CMK (cell line): ENCODE results near the gene IFITM2.
"Not testable (repeated sequence)": the region's sequence is repeated elsewhere in the genome, so short reads cannot be mapped to it uniquely, and the experiment has no call there.

ENCODE experiments used
- DNase-seq: peaks from one replicate; pipeline ENCODE4 v3.0.0-alpha.2; 2010; ENCODE audit warnings: low read depth

The IFITM2 gene

DNA sequence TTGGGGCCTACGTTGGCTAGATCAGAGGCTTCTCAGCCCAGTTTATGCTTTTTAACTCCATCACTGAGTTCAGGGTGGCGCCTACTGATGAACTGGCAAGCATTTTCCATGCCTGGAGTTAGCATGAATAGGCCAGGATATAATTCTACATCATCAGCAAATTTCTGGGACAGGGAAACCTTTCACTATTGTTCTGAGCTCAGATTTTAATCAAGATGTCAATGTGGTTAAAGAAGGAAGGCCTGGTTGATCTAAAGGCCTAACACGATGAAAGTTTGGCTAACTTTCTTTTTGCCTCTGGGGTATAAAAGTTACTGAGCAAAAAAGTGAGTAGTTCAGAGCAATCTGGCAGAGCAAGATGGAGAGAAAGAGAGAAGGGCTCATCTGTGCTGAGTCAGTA, 34.7 kb downstream of the IFITM2 start:
- no peak for DNase-seq

DNA sequence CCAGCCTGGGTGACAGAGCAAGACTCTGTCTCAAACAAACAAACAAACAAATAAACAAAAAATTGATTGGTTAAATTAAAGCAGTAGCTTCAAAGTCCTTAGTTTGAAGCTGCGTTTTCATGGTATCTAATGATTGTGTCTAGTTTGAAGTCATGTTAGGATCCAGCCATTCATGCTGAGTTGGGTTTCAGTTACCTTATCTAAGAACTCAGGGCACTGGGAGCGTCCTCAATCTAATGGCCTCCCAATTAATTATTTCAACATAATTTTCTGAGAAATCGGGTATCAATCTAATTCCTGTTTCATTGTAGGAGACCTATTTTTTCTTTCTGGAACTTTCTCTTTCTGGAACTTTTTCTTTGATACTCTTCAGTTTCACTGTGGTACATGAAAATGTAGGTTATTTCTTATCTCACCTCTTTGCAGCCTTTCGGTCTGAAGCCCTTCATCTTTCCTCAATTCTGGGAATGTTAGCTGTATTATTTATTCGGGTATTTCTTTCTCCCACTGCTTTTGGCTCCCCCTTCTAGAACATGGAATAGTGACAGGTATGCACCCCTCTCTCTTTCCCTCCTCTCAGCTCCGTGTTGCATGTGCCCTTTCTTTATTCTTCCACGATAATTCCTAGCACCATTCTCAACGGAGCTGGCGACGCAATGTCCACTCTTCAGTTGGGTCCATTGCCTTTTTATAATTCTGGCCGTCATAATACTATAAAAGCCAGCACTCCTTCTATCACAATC, 37.4 kb downstream of the IFITM2 start:
- no peak for DNase-seq

DNA sequence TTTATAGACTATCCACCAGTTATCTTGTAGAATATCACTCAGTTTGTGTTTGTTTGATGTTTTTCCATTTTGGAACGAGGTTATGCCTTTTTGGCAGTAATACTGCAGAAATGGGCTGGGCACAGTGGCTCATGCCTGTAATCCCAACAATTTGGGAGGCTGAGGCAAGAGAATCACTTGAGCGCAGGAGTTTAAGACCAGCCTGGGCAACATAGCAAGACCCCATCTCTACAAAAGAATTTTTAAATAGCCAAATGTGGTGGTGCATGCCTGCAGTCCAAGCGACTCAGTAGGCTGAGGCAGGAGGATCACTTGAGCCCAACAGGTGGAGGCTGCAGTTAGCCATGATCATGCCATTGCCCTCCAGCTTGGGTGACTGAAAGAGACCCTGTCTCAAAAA, 38.9 kb downstream of the IFITM2 start:
- DNase-seq = no peak

DNA sequence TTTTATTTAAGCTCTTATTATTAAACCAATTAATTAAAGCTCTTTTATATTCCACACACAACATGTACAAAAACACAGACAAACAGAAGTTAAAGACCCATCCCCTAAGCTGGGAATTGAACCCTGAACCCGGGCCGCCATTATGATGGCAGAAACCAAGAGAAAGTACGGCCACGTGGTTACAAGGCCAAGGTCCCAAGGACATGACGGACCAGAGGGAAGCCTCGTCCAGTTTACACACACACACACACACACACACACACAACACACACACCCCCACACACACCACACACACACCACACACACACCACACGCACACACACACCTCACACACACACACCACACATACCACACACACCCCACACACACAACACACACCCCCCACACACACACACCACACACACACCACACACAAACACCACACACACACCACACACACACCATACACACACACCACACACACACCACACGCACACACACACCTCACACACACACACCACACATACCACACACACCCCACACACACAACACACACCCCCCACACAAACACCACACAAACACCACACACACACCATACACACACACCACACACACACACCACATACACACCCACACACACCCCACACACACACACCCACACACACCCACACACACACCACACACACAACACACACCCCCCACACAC, 41.8 kb downstream of the IFITM2 start:
- not testable (repeated sequence) for DNase-seq

DNA sequence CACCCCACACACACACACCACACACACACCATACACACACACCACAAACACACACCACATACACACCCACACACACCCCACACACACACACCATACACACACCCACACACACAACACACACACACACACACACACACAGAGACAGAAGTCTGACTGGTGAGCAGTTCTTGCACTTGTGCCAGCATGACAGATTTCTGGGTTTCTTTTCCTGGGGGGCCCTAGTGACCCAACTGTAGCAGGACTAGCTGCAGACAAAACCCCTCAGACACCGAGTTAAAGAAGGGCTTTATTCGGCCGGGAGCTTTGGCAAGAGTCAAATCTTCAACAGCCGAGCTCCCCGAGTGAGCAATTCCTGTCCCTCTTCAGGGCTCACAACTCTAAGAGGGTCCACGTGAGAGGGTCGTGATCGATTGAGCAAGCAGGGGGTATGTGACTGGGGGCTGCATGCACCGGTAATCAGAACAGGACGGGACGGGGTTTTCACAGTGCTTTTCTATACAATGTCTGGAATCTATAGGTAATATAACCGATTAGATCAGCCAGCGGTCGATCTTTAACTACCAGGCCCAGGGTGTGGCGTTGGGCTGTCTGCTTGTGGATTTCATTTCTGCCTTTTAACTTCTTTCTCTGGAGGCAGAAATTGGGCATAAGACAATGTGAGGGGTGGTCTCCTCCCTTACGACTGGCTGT, 42.6 kb downstream of the IFITM2 start:
- DNase-seq = not testable (repeated sequence)

DNA sequence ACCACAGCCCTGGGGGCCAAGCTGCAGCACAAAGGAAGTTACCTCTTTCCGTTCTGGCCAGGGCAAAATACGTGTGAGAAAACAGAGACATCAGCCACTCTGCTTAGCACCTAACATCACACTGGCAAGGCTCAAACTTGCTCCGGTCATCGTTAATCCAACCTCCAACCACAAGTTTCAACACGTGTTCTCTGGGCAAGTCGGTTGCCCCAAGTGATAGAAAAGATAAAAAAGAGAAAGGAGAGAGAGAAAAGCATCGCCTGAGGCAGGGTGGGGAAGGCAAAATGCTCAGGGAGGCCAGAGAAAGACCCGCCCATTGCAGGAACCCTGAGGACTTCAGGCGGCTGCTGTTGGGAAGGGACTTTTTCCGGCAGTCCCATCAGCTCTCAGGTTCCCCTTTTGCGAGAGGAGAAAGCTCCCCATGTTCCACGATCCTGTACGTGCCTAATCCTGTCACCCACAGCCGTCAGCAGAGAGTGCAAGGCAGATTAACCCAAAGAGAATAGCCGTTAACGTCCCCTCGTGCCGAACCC, 43.2 kb downstream of the IFITM2 start:
- DNase-seq = no peak

DNA sequence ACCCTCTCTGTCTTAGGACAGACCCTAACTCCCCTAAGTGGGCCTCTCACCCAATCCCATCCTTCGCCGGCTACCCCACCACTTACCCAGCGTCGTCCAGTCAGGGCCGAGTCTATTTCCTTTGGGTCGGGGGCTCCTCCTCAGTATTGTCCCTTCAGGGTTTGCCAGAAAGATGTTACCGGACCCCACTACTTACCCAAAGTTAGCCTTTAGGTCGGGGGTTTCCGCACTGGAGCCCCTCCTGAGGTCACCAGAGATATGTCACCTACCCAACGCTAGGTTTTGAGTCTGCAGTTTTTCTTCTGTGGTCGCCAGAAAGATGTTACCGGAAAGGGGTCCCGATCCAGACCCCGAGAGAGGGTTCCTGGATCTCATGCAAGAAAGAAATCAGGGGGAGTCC, 43.8 kb downstream of the IFITM2 start:
- no peak for DNase-seq

DNA sequence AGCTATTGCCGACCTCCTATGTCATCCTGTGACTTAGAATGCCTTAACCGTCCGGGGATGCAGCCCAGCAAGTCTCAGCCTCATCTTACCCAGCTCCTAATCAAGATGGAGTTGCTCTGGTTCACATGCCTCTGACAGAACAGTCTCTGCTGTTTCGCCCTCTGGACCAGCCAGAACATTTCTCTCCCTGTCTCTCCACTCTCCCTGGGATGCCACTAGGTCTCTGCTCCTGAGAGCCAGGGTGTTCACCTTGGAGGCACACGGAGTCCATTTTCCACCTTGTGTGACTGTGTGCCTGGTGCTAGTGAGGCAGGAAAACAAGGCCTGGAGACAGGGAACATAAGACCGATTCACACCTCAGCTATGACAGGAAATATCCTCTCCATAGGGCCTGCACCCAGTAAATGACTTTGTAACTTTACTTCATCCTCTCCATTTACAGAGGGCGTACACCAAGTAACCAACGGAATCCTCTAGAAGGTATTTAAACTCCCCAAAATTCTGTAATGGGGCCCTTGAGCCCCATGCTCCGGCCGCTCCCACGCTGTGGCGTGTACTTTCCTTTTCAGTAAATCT, 44.9 kb downstream of the IFITM2 start:
- no peak for DNase-seq

DNA sequence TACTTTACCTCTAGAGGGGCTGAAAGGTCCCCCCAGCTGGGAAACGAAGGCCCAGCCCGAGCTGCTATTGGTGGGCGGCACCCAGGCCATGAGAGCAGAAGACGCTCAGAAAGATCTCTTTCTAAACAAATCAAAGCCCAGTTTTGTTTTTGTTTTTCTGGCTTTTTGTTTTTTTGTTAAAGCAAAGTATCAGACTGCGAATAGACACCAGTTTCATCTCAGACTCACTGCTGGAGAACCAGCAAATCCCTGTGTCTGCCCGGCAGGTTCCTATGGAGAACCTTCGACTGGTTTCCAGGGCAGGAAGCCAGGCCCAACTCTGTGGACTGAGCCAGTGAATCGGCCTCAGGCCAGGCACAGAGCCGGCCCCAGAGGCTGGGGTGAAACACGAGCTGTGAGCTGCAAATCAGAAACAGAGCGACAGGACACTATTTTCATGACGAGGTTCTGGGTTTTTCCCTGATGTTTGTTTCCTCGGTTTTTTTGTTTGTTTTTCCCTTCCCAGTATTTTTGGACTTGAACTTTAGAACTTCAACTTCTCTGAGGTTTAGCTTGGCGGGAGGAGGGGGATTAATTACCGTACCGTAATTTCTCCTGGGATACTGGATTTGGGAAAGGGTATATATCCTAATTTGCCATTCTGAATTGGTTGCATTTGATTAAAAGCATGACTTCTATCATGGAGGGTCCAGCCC, 45.7 kb downstream of the IFITM2 start:
- no peak for DNase-seq

DNA sequence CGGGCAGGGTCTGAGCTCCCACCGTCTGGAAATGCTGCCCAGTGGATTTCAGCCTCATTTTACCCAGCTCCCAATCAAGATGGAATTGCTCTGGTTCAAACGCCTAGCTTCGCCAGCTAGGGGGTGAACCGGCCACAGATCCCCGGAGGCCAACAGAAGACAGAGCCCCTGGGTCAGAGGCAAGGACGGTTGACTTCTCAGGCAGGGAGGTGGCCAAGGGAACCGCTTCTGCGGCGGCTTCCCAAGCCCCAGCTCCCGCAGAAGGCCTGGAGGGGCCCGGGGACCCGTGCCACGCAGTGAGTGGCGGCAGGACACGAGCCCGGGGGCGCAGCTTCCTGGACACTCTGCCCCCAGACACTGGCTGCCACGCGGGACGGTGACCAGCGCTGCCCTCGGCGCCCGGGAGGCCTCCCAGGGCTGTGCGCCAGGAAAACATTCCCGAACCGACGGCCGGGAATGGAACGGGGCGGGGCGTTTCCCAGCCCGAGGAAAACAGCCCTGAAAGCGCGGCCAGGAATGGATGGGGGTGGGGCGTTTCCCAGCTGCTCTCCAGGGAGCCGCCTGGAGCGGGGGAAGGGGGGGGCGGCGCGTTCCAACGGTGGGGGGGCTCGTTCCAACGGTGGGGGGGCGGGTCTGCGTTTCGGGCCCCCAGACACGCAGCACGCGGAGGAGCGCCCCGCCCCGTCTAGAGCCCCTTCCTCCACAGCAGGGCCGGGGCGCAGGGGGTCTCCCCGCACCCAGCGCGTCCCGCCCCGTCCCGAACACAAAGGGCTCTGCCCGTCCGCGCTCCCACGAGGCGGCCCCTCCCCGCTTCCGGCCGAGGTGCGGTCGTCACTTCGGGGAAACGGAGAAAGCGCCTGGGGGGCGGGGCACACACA, 48.2 kb downstream of the IFITM2 start:
- peak; percentile 63 for DNase-seq

DNA sequence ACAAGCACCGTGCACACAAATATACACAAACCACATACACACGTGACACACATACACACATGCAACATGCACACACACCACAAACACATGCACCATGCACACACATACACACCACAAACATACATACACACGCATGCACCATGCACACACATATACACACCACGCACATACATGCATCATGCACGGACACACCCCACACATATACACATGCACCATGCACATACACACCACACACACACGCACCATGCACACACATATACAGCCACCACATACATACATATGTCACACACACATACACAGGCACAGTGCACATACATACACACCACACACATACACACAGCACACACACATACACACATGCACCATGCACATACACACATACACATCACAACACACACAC, 49.0 kb downstream of the IFITM2 start:
- no peak for DNase-seq

DNA sequence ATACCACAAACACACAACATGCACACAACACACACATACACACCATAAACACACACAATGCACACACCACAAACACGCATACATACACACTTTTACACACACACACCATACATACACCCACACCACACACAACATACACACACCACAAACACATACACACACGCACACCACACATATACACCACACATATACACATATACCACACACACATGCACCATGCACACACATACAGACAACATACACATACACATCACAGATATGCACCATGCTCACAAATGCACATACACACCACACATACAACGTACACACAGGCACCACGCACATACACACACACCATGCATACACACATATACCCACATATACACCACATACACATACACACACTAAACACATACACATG, 50.0 kb downstream of the IFITM2 start:
- no peak for DNase-seq

DNA sequence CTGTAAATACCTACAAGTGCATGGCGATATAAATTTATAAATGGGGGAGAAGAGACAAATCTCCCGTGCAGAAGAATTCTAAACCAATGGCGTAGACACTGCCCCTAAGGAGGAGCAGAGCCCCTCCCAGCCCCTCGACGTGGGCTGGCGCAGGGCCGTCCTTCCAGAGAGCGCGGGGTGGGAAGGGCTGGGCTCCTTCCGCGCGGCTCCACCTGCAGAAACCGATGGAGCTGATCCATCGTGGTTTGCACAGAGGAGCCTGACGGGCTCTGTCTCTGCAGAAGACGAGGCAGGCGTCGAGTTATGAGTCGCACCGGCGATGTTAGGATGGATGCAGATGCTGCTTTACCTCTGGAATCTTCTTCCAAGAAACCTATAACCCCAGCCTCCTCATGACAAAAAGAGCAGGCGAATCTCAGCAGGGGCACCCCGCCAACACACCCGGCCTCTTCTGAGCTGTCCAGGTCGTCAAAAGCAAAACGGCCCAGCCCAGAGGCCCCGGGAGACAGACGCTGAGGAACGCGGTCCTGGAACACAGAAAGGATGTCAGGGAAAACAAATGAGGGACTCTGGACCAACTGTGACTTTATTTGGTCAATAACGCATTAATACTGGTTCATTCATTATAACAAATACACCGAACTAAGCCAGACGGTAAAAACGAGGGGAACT, 50.6 kb downstream of the IFITM2 start:
- no peak for DNase-seq
